Breast epithelium (tissue), 3 donors: Measurements from ENCODE around the gene RIMBP2.

Experiments
- CTCF ChIP-seq, 3 donors: fragments of 450-650 bp; IDR thresholded peaks; one replicate each; pipeline ENCODE4 v1.5.1; 2016 to 2017; ENCODE audit warnings: antibody characterized with exemption in 3 of 3, mild to moderate bottlenecking in 3 of 3, moderate library complexity in 3 of 3
- POLR2A ChIP-seq: fragments of 450-650 bp; IDR thresholded peaks from one replicate; pipeline ENCODE4 v1.6.1; 2016; ENCODE audit warnings: antibody characterized with exemption, mild to moderate bottlenecking, moderate library complexity
- POLR2AphosphoS5 ChIP-seq, 3 donors: sonication (generic); formaldehyde crosslinking; IDR thresholded peaks; one replicate each; pipeline ENCODE4 v1.6.1; 2017; ENCODE audit warnings: antibody characterized with exemption in 3 of 3

- no peak for TF ChIP-seq CTCF (IDR thresholded peaks at IDR 0.05)
- no peak for TF ChIP-seq POLR2A
- no peak for TF ChIP-seq POLR2AphosphoS5 (IDR thresholded peaks at IDR 0.05)
Measured at GRCh38 chr12:130590685-130591084, 125.4 kb downstream of the RIMBP2 start.
